Type B pancreatic cell (in vitro differentiated cells): ENCODE results near the gene CIAO2B. TPM values are rescaled to one million over a fixed set of nuclear protein-coding genes. Genes with fewer than 3 reads are reported as not detected.

Experiments used
- DNase-seq: peaks from one replicate; pipeline ENCODE4 v3.0.0; 2021; ENCODE audit warnings: mixed read lengths; ENCODE audit not compliant: unreplicated experiment; ENCODE audit errors: extremely low spot score
- H3K27ac Mint-ChIP-seq: 2 replicates; pipeline ENCODE4 v1.8.0; 2021; ENCODE audit warnings: mild to moderate bottlenecking, mixed read lengths
- H3K27me3 Mint-ChIP-seq: 2 replicates; pipeline ENCODE4 v1.8.0; 2021; ENCODE audit warnings: mixed read lengths
- H3K36me3 Mint-ChIP-seq: 2 replicates; pipeline ENCODE4 v1.8.0; 2021; ENCODE audit warnings: mixed read lengths
- H3K4me1 Mint-ChIP-seq: one replicate; pipeline ENCODE4 v1.8.0; 2021; ENCODE audit warnings: mixed read lengths; ENCODE audit not compliant: unreplicated experiment
- H3K4me3 Mint-ChIP-seq: 2 replicates; pipeline ENCODE4 v1.8.0; 2021; ENCODE audit warnings: mild to moderate bottlenecking, mixed read lengths
- H3K9me3 Mint-ChIP-seq: 2 replicates; pipeline ENCODE4 v1.8.0; 2021; ENCODE audit warnings: mixed read lengths
- CTCF ChIP-seq: fragments of 200-600 bp; sonication (generic); conservative IDR thresholded peaks from 2 replicates; pipeline ENCODE4 v1.5.0; 2021; ENCODE audit warnings: antibody characterized with exemption, mild to moderate bottlenecking
- total RNA-seq: library from RNA; stranded (reverse); gene quantifications from 2 replicates; pipeline ENCODE4 v1.2.1, GENCODE V29; 2021; ENCODE audit warnings: low replicate concordance

The CIAO2B gene
- total RNA-seq, 1 donor from 2014 or later, result 71.3 TPM

DNA sequence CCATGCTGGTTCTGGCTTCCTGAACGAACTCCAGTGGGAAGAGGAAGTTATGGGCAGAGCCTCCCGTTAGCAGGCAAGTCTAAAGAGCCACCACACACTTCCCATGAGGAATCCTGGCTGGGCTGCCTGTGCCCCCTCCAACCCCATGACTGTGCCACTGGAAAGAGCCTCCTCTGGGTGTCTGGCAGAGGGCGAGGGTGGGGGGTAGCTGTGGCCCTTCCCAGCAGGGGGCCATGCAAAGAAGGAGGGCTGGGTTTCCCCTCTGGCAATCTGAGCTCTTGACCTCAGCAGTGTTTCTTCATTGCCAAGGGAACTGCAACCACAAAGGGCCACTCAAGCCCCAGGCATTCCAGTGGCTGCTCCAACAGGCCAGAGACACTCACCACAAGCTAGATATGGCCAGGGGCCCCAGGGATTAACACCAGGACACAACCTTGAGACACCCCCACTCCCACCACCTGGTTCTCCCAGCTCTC lies 7.2 kb downstream of the CIAO2B start:
- H3K9me3 Mint-ChIP-seq, result no peaks in the 10 kb centered on the region
- no peak for TF ChIP-seq CTCF
- no peak overlapping the region for H3K27ac Mint-ChIP-seq
- H3K4me1 Mint-ChIP-seq, result no peaks in the 10 kb centered on the region
- H3K4me3 Mint-ChIP-seq, result no peak overlapping the region
- DNase-seq, result no peak
- H3K27me3 Mint-ChIP-seq, result peaks cover 50% of the 10 kb centered on the region
- peaks cover 7% of the 10 kb centered on the region for H3K36me3 Mint-ChIP-seq

GRCh38 chr16:66926171-66926947 lies 7.8 kb downstream of the CIAO2B start:
- Mint-ChIP-seq H3K27me3 (peaks cover 52% of the 10 kb centered on the region), H3K4me1 (no peaks in the 10 kb centered on the region), H3K4me3 (peak overlapping the region; percentile 22), H3K9me3 (no peaks in the 10 kb centered on the region), H3K36me3 (peaks cover 3% of the 10 kb centered on the region), H3K27ac (no peak overlapping the region)
- no peak for DNase-seq
- TF ChIP-seq CTCF, result no peak

DNA sequence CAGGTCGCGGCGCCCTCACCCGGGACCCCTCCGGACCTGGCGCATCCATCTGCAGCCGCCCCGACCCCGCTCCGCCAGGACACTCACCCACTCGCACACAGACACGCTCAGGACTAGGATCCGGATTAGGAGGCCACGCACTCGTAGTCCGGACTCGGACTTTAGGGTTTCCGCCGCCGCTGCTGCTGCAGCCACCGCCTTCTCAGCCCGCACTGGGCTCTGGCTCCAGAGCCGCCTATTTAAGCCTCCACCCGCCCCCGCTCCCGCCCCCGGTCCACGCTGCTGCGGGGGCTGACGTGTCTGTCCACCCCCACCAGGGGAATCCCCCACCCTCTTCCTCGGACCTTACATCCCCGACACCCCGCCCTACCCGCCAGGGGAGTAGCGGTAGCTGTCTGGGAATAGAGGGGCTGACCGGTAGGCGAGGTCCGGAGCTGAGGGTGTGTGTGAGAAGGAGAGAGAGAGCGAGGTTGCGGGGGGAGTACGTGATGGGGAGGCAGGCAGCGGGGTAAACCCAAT lies 8.8 kb downstream of the CIAO2B start, which contains the start of gene RRAD:
Gene RRAD, minus strand, starts transcription at position 214 of the 519 bp plus-strand sequence. CDS start 356 bp downstream, outside the sequence.
- Mint-ChIP-seq H3K4me1 (no peaks in the 10 kb centered on the region), H3K4me3 (peak within 1 kb of the TSS; percentile 79), H3K9me3 (no peaks in the 10 kb centered on the region), H3K36me3 (peaks cover 3% of the 10 kb centered on the region), H3K27me3 (peaks cover 59% of the 10 kb centered on the region), H3K27ac (no peak within 1 kb of the TSS)
- DNase-seq, result no peak
- TF ChIP-seq CTCF, result no peak

DNA sequence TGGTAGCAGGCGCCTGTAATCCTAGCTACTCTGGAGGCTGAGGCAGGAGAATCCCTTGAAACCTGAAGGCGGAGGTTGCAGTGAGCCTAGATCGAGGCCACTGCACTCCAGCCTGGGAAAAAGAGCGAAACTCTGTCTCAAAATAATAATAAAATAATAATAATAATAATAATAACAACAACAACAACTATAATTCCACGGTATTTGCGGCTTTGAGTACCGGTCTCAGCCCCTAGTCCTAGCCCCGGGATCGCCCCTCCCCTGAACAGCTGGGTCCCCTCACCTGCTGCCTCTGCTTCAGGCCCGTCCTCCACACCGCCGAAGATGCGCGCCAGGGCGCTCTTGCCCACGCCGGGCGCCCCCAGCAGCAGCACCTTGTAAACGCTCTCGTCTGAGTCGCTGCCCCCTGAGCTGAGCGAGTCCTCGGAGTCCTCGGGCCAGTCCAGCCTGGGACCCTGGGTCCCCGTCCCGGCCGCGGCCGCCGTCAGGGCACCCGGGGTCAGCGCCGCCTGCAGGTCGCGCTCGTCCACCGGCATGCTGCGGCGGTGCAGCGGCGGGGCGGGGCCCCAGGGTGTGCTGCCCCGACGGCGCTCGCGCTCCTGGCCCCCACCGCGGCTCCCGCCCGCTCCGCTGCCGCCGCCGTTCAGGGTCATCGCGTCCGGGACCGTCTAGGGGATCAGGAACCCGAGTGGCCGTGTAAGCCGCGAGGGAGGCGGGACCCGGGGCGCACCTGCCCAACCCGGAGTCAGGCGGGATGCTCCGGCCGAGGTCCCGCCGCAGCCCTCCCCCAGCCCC lies 9.5 kb downstream of the CIAO2B start:
- DNase-seq, result no peak
- Mint-ChIP-seq H3K9me3 (no peaks in the 10 kb centered on the region), H3K27me3 (peaks cover 64% of the 10 kb centered on the region), H3K4me1 (no peaks in the 10 kb centered on the region), H3K36me3 (peaks cover 3% of the 10 kb centered on the region), H3K27ac (no peak overlapping the region), H3K4me3 (no peak overlapping the region)
- peak; percentile 63 for TF ChIP-seq CTCF

DNA sequence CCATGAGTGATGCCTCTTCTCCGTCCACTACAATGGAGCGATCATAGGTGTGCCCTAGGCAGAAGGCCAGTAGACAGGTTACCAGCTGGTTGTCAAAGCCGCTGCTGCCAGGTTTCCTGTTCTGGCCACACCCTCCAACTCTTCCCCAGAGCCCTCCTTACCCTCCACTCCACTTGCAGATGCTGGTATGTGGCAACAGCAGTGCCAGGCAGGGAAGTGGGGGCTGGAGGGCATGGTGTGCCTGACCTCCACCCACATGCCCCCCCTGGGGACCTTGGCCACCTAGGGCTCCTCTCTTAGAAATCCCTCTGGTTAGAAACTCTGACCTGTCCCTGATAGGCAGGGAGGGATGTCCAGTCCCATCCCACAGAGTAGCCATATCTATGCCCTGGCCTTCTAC lies 10.3 kb downstream of the CIAO2B start:
- Mint-ChIP-seq H3K27ac (no peak overlapping the region), H3K9me3 (no peaks in the 10 kb centered on the region), H3K27me3 (peaks cover 69% of the 10 kb centered on the region), H3K4me1 (no peaks in the 10 kb centered on the region), H3K36me3 (peaks cover 3% of the 10 kb centered on the region), H3K4me3 (no peak overlapping the region)
- no peak for TF ChIP-seq CTCF
- DNase-seq, result no peak
